Adipose tissue (tissue), 3 donors: ENCODE data around the gene DCXR. TPM values are rescaled to one million over a fixed set of nuclear protein-coding genes. Genes with fewer than 3 reads are reported as not detected.
"Not testable (repeated sequence)": the region's sequence is repeated elsewhere in the genome, so short reads cannot be mapped to it uniquely, and the experiment has no call there.

Experiments used
- H3K27ac ChIP-seq: one replicate; pipeline ENCODE4 v1.5.1; 2013; ENCODE audit warnings: low read depth, low read length
- WGBS, 3 donors: extraction: QIAGEN DNeasy Blood & Tissue Kit; methylation state at CpG; one replicate each; pipeline ENCODE4 v1.1.7; 2013; 5-methylcytosine and 5-hydroxymethylcytosine counted together
- polyA plus RNA-seq, 3 donors: library from polyadenylated mRNA; stranded (reverse); fragments of 200-250 nt; gene quantifications; one replicate each; pipeline ENCODE4 v1.2.3, GENCODE V29; 2013
- donor health status: healthy with polysubstance abuse.
- donor health status: Bipolar disorder and iron deficiency.
- donor health status: healthy.

The DCXR gene
- polyA plus RNA-seq, 3 donors, result 136 to 361 (median 220) TPM

DNA sequence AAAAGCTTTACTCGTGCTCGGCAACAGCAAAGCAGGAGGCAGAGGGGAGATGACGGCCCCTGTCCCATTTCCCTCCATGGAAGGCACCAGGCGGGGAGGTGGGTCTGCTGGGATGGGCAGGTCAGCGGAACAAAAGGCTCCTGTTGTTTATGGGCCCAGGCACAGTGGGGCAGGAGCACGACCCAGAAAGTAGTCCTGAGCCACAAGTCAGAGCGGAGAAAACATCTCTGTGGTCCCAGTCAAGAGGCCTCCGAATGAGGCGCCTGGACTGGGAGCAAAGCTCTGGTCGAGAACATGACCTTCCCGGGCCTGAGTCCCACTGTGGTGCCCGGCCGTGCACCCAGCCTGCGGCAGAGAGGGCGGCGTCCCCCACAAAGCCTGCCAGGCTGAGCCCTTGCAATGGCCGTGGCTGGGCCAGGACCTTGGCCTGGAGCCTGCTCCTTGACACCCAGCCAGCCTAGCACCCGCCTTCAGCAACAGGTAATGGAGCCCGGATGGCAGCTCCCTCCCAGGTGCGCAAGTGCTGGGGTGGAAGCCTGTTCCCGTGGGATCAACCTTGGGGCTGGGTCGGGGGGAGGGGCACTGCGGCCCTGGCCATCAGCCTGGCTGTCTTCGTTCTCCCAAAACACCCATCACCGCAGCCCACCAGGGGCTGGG is 10.5 kb upstream of the DCXR start:
- H3K27ac ChIP-seq, result no peak overlapping the region
- WGBS, 3 donors, result 87 to 91% (median 89%) methylated on average over 24 to 25 of the region's 25 CpGs

DNA sequence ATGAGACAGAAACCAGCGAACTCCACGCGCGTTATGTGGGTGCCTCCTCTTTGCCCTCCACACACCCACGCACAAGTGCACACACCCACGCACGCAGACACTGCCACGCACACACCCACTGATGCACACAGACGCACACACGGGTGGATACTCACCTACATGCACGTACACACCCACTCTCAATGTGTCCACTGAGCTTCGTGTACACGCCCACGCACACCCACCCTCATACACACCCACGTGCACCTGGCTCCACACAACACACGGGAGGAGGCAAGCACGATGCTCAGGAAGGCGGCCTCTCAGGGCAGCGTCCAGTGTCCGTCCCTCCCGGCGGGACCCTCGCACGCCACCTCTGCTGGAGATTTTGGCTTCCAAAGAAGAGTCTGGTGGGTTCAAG is 9.9 kb upstream of the DCXR start:
- H3K27ac ChIP-seq, result no peak overlapping the region
- WGBS, 3 donors, result 87 to 90% (median 88%) methylated on average over 24 of the region's 24 CpGs

DNA sequence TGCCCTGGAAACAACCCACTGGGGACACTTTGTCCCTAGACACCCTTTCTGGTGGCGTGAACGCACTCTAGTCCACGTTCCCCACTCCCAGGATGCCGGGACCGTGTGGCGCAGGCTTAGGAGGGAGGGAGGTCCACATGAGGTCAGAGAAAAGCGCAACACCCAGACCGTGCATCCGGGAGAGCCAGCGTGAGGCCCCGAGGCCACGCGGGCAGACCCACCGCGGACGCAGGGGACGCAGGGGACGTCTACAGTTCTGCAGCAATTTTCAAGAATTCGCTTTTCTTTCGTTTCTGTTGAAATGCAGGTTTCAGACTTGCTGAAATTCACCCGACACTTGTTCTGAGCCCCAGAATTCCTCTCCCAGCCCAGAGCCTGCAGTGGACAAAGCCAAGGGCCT is 9.4 kb upstream of the DCXR start:
- no peak overlapping the region for H3K27ac ChIP-seq
- WGBS, 3 donors, result 88% methylated on average over 21 of the region's 21 CpGs

DNA sequence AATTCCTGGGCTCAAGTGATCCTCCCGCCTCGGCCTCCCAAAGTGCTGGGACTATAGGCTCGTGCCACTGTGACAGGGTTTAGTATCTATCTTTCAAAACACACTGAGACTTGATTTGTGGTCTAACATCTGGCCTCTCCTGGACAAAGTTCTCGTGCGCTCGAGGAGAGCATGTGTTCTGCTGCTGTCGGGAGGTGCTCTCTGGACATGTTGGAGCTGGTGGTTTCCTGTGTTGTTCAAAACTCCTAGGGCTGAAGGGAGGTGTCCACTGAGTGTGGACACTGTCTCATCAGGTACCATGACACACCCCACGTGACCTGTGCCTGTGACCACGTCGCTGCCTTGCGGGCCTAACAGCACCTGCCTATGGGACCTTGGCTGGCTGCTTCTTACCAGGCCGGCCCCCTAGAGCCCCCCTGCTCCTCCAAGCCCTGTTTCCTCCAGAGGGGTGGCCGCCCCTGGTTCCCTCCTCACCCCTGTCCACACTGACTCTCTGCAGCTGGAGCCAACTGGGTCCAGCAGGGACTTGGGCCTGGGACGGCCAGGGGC is 8.5 kb upstream of the DCXR start:
- 75 to 80% (median 75%) methylated on average over 14 of the region's 14 CpGs for WGBS, 3 donors
- no peak overlapping the region for H3K27ac ChIP-seq

DNA sequence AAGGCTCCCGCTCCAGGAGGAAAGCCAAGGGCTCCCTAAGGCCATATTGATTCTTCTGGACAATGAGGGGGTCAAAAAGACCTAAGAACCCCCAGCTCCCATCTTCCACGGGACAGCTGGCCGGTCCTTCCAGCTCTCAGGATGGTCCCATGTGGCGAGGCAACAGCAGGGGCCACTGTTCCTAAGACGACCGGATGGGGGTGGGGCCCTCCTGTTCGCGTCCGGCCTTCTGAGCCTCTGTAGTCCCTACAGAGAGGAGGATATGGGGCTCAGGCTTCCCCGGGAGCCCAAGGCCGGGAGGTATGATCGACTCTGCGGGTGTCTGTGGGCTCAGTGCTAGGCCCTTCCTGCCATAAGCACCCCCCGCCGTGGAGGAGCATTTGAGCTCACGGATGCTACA is 6.0 kb upstream of the DCXR start:
- WGBS, 3 donors, result 74 to 76% (median 75%) methylated on average over 16 of the region's 16 CpGs

DNA sequence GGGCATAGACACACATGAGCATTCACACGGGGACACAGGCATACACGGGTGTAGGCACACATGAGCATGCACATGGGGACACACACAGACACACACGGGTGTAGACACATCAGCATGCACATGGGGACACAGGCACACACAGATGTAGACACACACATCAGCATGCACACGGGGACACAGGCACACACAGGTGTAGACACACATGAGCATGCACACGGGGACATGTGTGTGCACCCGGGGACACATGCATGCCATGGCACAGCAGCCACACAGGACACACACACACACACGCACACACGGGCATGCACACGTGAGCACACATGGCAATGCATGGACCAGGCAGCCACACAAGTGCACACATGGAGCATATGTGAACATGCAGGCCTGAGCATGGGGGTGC is 5.2 kb upstream of the DCXR start:
- WGBS, 3 donors, result 85 to 91% (median 88%) methylated on average over 9 of the region's 9 CpGs
- no peak overlapping the region for H3K27ac ChIP-seq

More for the DNA sequence above, 6.0 kb upstream of the DCXR start:
- no peak overlapping the region for H3K27ac ChIP-seq

DNA sequence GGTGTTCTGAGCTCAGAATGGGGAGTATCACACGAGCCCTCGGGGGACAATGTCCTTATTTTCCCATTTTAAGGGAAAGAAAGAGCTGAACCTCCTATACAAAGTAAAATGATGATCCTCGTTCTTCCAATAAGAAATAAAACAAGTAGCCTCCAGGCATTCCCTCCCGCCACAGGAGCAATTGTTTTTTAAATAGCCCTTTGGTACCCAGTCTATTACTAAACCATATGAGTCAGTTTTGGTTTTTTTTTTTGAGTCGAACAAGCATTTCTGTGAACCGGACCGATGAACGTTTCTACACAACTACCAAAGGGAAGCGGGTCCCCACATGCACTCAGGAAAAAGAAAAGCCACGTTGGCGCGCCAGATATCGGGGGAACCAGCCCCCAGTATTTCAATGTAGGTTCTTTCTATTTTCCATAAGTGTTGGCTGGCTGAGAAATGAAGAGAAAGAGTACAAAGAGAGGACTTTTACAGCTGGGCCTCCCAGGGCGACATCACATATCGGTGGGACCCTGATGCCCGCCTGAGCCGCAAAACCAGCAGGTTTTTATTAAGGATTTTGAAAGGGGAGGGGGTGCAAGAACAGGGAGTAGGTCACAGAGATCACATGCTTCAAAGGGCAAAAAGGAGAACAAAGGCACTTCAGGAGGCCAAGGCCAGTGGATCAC is 3.8 kb upstream of the DCXR start:
- 79 to 89% (median 83%) methylated on average over 17 of the region's 17 CpGs for WGBS, 3 donors
- H3K27ac ChIP-seq, result no peak overlapping the region

DNA sequence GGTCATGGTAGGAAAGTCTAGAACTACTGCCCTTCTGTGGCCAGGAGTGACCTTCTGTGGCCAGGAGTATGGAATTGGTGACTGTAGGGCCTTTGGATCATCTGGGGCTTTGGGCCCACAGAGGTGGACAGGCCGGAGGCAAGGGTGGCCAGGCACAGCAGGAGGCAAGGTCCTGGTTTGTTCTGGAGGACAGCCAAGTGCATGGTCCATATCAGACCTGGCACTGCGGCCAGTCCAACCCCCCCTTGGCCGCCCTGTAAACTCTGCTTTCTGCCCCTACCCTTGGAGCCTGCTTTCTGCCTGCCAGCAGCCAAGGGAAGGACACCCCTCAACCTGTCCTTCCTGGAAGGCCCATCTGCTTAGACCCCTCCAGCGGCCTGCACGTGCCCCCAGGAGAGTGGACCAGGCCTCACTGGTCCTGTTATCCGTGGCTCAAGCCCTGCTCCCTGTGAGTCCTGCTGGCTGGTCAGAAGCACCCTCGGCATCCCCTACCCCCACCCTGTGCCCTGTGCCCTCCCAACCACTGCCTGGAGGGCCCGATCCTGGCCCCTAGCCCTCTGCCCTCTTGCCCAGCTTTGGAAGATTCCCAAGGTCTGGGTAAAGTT is 2.3 kb upstream of the DCXR start:
- no peak overlapping the region for H3K27ac ChIP-seq
- 73 to 96% (median 96%) methylated on average over 8 of the region's 8 CpGs for WGBS, 3 donors

DNA sequence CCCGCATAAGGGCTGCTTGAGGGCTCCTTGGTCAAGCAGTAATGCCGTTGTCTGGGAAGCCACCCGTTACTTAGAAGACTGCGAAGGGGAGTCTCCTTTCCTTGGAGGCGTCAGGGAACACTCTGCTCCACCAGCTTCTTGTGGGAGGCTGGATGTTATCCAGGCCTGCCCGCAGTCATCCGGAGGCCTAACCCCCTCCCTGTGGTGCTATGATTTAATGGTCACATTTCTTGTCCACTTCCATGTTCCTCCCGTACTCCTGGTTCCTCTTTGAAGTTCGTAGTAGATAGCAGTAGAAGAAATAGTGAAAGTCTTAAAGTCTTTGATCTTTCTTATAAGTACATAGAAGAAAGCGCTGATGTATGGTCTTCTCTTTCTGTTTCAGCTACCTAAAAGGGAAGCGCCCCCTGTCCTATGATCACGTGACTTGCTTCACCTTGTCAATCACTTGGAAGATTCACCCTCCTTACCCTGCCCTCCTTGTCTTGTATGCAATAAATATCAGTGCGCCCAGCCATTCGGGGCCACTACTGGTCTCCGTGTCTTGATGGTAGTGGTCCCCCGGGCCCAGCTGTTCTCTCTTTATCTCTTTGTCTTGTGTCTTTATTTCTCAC is 1.4 kb upstream of the DCXR start:
- 73 to 90% (median 73%) methylated on average over 16 of the region's 16 CpGs for WGBS, 3 donors
- H3K27ac ChIP-seq, result not testable (repeated sequence)

DNA sequence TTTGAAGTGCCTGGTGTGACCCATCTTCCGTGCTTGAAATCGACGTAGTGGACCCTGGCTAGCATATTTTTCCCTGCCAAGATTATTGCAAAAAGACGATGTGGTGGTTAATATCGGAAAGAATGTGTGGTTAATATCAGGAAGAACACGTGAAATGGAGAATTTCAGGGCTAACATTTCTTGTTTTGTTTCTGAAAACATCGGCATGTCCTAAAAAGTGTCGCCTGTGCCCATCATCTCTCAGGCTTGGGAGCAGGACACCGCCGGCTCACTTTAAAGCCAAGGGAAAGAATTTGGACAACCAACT is 345 bp upstream of the DCXR start:
- 4 to 6% (median 6%) methylated on average over 10 of the region's 10 CpGs for WGBS, 3 donors
- no peak overlapping the region for H3K27ac ChIP-seq

DNA sequence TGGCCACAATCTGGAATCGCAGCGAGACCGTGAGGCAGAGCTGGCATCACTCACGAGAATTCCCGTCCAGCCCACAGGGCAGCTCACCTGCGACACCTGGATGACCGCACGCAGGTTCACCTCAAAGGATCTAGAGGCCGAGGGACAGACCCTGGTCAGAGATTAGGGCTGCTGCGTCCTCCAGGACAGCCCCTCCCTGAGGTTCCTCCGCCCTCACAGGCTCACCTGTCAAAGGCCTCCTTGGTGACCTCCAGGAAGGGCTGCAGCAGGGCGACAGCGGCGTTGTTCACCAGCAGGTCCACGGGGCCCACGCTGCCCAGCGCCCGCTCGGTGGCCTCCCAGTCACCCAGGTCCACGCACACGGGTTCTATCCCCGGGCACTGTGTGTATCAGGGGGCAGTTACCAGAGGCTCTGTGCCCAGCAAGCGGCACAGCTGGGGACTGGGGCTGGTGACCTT is 834 bp downstream of the DCXR start:
- WGBS, 3 donors, result 21 to 47% (median 36%) methylated on average over 23 of the region's 23 CpGs
- peak overlapping the region; percentile 79 for H3K27ac ChIP-seq

DNA sequence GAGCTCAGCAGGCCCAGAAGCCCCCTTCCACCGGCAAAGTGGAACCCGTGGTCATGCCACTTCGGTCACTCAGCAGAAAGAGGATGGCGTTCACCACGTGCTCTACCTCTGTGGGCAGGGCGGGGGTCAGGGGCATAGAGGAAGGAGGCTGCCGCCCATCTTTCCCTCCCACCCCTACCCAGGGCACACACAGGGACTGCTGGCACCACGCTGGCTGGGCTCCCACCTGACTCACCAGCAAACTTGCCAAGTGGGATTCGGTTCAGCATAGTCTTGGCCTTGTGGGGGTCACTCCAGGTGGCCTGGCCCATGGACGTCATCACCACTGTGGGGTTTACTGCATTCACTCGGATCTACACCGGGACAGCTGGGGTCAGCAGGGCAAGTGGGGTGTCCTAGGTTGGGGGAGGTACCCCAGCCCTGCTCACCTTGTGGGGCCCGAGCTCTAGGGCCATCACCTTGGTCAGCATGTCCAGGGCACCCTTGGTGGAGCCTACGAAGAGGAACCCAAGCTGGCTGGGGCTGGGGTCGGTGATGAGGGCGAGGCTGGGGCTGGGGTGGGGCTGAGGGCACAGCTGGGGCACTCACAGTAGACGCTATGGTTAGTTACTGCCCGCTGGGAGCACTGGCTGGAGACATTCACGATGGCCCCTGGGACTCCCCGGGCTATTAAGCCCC is 1.4 kb downstream of the DCXR start:
- H3K27ac ChIP-seq, result no peak overlapping the region
- WGBS, 3 donors, result 79 to 94% (median 89%) methylated on average over 20 of the region's 20 CpGs

DNA sequence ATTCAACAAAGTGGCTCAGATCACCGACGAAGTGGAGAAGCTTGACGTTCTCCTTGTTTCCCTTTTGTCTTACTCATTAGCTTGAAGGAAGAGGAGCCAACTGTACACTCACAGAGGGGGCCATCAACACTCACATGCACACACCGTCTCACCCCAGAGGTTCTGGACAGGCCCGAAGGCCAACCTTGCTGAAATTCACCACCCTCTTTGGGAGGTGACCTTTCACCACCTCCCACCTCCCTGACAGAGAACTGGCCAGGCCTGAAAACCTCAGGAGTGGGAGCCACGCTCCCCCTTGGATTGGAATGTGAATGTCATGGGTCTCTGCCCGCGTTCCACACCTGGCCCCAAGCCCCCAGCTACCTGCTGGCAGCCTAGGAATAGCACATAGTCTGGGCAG is 2.0 kb downstream of the DCXR start:
- 92 to 95% (median 95%) methylated on average over 8 of the region's 8 CpGs for WGBS, 3 donors
- H3K27ac ChIP-seq, result no peak overlapping the region

DNA sequence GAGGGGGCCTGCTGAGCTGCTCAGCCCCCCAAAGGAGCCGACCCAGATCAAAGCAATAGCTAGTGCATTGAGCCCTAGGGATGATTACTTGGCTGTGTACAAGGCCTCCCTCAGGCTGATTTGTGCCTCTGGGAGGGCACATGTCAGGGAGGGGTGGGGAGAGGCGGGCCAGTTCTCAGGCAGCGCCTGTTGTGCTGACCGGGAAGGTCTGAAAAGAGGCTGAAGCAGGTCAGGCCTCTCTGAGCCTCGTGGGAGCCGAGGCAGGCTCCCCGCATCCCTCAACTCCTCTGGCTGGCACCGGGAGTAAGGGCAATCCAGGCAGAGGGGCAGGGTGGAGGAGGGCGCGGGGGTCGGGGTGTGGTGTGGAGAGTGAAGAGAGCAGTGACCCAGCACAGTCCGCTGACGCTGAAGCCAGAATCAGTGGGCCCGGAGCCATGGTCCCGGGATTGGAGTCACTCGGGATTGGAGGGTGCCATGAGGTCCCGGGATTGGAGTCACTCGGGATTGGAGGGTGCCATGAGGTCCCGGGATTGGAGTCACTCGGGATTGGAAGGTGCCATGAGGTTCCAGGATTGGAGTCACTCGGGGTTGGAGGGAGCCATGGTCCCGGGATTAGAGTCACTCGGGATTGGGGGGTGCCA is 3.0 kb downstream of the DCXR start:
- 66 to 88% (median 78%) methylated on average over 23 of the region's 23 CpGs for WGBS, 3 donors
- H3K27ac ChIP-seq, result no peak overlapping the region

DNA sequence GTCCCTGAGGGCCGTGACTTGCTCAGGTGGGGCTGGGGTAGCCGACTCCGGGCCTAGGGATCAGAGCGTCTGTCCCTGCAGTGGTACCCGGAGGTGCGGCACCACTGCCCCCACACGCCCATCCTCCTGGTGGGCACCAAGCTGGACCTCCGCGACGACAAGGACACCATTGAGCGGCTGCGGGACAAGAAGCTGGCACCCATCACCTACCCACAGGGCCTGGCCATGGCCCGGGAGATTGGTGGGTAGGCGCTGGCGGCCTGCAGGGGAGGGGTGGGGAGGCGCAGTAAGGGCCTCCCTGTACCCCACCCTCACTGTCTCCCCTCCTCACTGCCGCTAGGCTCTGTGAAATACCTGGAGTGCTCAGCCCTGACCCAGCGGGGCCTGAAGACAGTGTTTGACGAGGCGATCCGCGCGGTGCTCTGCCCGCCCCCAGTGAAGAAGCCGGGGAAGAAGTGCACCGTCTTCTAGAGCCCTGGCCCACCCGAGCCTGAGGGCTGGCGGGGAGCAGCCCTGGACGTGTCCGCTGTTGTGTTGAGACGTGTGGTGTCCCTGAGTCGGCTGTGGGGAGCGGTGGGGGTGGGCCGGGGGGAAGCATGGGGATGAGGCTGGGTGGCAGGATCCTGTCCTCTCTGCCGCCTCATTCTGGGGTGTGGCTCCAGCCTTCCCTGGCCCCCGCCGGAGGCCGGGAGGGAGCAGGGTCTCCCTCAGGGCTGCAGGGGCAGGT is 4.0 kb downstream of the DCXR start:
- 92 to 95% (median 93%) methylated on average over 33 to 38 of the region's 38 CpGs for WGBS, 3 donors
- H3K27ac ChIP-seq, result no peak overlapping the region

DNA sequence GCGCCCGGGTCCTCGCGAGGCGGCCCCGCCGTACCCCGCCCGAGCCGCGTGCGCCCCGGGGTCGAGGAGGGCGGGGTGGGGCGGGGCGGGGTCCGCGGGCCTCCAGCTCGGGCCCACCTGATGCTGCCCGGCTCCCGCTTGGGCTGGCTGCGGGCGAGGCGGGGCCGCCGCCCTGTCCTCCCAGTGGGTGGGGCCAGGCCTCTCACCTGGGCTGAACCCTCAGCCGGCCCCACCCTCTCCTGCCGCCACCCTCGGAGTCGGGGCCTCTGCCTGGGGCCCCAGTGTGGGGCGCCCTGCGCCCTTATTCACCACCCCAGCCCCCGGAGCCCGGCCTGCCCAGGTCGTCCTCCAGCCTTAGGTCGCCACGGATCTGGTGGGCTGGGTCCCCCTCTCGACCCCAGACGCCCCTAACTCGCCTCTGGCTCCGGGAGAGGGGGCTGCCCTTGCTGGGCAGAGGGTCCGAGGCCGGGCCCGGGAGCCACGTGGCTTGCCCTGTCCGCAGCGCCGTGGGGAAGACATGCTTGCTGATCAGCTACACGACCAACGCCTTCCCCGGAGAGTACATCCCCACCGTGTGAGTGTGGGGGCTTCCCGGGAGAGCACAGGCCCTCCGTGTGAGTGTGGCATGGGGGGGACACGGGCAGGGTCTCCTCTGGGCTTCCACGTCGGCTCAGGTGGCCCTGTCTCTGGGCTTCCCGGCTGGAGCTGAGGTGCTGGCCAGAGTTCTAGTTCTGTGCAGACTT is 5.4 kb downstream of the DCXR start:
- 13 to 21% (median 19%) methylated on average over 35 to 57 of the region's 59 CpGs for WGBS, 3 donors
- H3K27ac ChIP-seq, result no peak overlapping the region

DNA sequence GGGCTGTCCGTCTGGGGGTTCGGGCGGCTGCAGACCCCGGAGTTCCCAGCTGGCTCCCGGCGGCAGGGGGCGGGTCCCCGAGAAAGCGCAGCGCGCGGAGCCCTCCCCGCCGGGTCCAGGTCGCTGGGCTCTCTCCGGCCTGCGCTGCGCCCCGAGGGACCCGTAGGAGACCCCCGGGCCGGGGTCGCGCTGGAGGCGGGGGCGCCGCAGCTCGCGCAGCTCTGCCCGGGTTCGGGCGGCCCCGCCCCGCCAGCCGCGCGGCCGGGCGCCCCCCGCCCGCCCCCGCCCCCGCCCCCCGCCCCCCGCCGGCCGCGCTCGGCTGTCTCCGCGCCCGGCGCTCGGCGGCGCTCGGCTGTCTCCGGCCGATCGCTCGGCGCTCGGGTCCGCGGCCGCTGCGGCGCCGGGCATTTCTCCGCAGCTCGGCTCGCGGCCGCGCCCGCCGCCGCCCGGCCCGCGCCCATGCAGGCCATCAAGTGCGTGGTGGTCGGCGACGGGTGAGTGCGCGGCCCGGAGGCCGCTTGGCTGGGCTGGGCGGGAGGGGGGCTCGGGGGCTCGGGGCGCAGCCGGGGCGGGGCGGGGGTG is 6.1 kb downstream of the DCXR start, which contains the start of gene RAC3:
RAC3 (plus strand) TSS at position 376 of the 582 bp plus-strand sequence; CDS start at position 460, 84 bp downstream.
- 0 to 1% (median 0%) methylated on average over 4 to 88 of the region's 96 CpGs for WGBS, 3 donors

More for the DNA sequence above, 6.1 kb downstream of the DCXR start, which contains the start of gene RAC3:
- H3K27ac ChIP-seq, result no peak within 1 kb of the TSS
